ENCODE measurements around the gene FDXR. TPM values are rescaled to one million over a fixed set of nuclear protein-coding genes. Genes with fewer than 3 reads are reported as not detected.
"Not testable (repeated sequence)": the region's sequence is repeated elsewhere in the genome, so short reads cannot be mapped to it uniquely, and the experiment has no call there.

FDXR gene
- total RNA-seq, 2 donors from 2014 or later = 13.0 to 17.0 TPM

DNA sequence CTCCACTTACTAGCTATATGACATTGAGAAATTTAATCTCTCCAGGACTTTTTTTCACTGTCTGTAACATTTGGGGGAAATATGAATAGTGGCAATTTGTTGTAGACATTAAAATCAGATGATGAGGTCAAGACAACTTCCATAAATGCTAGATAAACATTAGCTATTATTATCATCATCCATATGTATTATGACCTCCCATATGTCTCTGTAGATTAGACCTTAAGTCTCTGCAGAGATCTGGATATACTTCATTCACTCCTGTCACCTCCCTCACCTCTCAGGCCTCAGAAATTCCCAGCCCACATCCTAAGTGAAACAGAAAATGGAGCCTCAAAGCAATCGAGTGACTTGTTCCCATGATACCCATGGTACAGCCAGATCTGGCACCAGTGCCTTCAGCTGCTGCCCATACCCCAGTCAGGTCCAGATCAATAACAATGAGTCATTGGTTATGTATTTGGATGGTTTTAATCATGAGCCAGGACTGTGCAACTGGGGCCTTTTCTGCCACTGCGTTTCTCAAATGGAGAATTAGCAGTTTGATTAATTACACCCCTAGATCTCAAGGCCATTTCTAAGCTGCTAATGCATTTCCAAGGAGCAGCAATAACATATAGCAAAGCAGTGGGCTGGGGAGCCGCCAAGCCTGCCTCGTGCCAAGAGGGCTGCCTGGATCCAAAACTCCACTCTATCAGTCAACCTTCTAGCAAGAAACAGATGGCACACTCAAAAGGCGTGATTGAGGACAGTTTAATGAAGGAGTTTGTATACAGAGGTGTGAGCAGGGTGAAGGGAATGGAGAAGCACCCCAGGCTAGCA, 2.6 kb upstream of the FDXR start:
- intact Hi-C loops (cut with DNase I, micrococcal nuclease) = no loop called here
- DNase-seq (no peak), ATAC-seq (no peak)

GRCh38 chr17:74874615-74875037, 1.8 kb upstream of the FDXR start:
- intact Hi-C loops (cut with DNase I, micrococcal nuclease) = loop anchor here in 1 of 2 donors (5.0 kb wide), 1 partner anchor 132 kb away; no protein-coding TSS in a partner anchor
- ATAC-seq (no peak), DNase-seq (no peak)

- DNase-seq (no peak), ATAC-seq (no peak)
- intact Hi-C loops (cut with DNase I, micrococcal nuclease) = loop anchor here in 1 of 2 donors (5.0 kb wide), 1 partner anchor 132 kb away; no protein-coding TSS in a partner anchor
Observed at GRCh38 chr17:74873874-74874614, 1.2 kb upstream of the FDXR start.

DNA sequence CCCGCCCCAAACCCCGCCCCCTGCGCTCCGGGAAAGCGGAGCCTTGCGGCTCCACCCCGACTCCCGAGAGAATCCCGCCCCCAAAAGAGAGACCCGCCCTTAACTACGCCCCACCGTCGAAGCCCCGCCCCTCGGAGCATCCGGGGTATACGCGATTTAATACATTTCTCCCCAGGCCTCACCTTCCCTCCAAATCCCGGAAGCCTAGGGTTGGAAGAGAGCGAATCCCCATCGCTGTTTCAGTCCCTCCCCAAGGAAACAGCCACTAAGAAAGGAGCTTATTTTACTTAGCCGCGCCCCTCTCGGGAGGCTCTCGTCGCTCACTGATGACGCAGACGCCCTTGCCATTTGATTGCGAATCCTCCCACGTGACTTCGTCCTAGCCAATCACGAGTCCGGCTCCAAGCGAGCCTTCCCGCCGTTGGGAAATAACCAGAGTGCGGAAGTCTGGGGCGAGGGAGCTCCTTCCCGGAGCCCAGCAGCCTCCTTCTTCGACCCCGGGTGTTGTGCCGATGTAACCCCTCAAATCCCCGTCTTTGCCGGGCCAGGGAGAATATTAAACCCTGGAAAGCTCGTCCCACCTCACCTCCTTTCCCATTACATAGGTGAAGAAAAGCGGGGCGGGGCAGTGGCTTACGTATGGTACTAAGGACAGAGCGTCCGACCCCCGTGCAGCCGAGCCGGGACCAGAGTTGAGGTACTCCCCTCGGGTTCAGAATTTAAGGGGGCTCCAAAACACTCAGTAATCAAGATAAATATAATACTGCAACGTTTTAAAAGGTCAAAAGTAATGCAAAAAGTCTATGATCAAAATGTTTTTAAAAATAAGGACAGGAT, 461 bp upstream of the FDXR start:
- ATAC-seq = peak; percentile 90
- intact Hi-C loops (cut with DNase I, micrococcal nuclease) = loop anchor here in 1 of 2 donors (5.0 kb wide), 1 partner anchor 131 kb away; no protein-coding TSS in a partner anchor
- DNase-seq = peak; percentile 100

GRCh38 chr17:74871356-74872076, 1.3 kb downstream of the FDXR start:
- DNase-seq (no peak), ATAC-seq (no peak)
- intact Hi-C loops (cut with DNase I, micrococcal nuclease) = loop anchor here in 1 of 2 donors (5.0 kb wide), 1 partner anchor 129 kb away; no protein-coding TSS in a partner anchor

GRCh38 chr17:74870512-74870911, 2.3 kb downstream of the FDXR start:
- no peak for ATAC-seq
- intact Hi-C loops (cut with DNase I, micrococcal nuclease) = loop anchor here in 1 of 2 donors (5.0 kb wide), 1 partner anchor 128 kb away; no protein-coding TSS in a partner anchor
- DNase-seq = no peak

DNA sequence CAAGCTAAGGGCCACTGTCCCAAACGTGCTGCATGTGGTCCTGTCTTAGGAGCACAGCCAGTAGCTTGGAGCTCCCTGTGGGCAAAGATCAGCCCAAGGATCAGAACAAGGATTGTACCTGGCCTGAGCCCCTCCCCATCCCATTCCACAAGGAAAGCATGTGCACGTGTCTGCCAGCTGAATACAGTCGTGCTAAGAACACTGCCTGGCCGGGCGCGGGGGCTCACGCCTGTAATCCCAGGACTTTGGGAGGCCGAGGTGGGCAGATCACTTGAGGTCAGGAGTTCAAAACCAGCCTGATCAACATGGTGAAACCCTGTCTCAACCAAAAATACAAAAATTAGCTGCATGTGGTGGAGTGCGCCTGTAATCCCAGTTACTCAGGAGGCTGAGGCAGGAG, 2.8 kb downstream of the FDXR start:
- ATAC-seq, DNase-seq: not testable (repeated sequence)
- intact Hi-C loops (cut with DNase I, micrococcal nuclease) = loop anchor here in 1 of 2 donors (5.0 kb wide), 1 partner anchor 128 kb away; no protein-coding TSS in a partner anchor

DNA sequence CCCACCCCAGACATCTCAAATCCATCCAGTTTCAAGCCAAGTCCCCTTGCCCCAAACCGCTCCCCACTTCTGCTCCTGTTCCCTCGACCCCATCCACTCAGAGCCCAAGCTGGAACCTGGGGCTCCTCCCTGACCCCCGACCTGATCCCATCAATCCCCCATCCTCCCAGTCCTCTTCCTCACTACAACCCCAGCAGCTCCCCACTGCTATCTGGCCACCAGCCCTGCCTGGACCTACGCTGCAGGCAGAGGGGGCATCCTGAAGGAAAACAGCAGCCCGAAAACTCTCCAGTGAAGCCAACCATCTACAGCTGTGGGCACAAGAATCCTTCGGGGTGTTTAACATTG, 3.9 kb downstream of the FDXR start:
- intact Hi-C loops (cut with DNase I, micrococcal nuclease) = loop anchor here in 1 of 2 donors (5.0 to 10.0 kb wide), 2 partner anchors 74 to 122 kb away; partner anchors contain the start of gene NHERF1
- DNase-seq = peak in 1 of 2 donors; percentile 2
- no peak for ATAC-seq

GRCh38 chr17:74868251-74868907, 4.4 kb downstream of the FDXR start:
- no peak for ATAC-seq
- no peak for DNase-seq
- intact Hi-C loops (cut with DNase I, micrococcal nuclease) = loop anchor here in 1 of 2 donors (5.0 to 10.0 kb wide), 2 partner anchors 74 to 121 kb away; partner anchors contain the start of gene NHERF1

GRCh38 chr17:74866198-74866835, 6.5 kb downstream of the FDXR start:
- ATAC-seq (no peak), DNase-seq (no peak)
- intact Hi-C loops (cut with DNase I, micrococcal nuclease) = loop anchor here in 1 of 2 donors (5.0 to 10.0 kb wide), 2 partner anchors 72 to 119 kb away; partner anchors contain the start of gene NHERF1

DNA sequence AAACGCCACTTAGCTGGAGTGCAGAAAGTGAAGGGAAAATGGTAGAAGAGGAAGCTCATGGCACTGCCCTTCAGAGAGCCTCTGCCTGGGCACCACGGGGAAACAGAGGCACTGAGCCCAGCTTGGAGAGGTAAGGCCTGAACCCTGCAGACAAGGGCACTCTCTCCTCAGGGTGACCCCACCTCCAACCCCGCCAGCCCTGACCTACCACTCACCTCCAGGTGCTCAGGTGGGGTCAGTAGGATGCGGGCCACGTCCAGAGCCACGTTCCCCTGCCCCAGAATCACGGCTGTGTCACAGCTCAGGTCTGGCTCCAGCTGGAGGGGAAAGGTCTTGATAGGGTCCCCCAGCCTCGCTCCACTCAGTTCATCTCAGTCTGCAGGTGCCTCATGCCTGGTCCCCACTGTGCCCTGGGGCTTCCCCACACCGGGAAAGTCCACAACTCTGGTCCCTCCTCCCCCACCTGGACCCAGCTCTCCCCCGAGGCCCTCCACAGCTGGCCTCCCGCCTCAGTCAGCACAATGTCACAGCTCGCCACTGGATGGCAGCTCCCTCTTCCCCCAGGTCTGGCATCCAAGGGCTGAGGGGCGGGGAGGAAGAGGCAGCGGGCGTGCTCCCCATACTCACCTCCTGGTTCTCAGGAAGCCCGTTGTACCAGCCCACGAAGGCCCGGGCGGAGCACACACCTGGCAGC, 7.1 kb downstream of the FDXR start:
- no peak for DNase-seq
- intact Hi-C loops (cut with DNase I, micrococcal nuclease) = loop anchor here in 1 of 2 donors (5.0 to 10.0 kb wide), 2 partner anchors 71 to 118 kb away; partner anchors contain the start of gene NHERF1
- ATAC-seq = no peak

GRCh38 chr17:74864866-74865395, 7.9 kb downstream of the FDXR start:
- intact Hi-C loops (cut with DNase I, micrococcal nuclease) = loop anchor here (5.0 to 10.0 kb wide), 3 partner anchors 70 to 118 kb away; partner anchors contain the start of gene NHERF1 (in 1 of the 2)
- ATAC-seq (peak; percentile 58), DNase-seq (peak in 1 of 2 donors; percentile 81)

DNA sequence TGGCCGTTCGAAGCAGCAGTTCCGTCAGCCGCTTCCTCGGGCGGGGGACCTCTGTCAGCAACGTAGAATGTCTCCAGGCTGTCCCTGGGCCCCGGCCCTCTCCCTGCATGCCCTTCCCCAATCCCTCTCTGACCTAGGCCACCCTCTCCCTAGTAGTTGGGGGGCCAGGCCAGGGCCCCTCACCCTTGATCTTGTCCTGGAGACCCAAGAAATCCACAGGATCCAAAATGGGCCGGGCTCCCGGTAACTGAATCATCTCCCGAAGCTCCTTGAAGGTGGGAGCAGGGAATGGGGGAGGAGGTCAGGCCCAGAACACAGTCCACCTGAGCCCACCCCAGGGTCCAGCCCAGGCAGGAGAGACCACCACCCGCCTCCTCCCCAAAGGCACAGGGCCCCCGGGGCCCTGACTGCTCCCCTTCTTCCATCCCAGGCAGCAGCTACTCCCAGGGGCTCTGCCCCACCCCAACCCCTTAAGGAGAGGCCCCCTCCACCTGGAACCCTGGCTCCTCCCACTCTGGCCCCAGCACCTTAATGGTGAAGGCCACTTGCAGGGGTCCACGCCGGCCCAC, 8.4 kb downstream of the FDXR start:
- no peak for ATAC-seq
- DNase-seq = no peak
- intact Hi-C loops (cut with DNase I, micrococcal nuclease) = loop anchor here (5.0 to 10.0 kb wide), 2 partner anchors 70 to 72 kb away; no protein-coding TSS in a partner anchor

DNA sequence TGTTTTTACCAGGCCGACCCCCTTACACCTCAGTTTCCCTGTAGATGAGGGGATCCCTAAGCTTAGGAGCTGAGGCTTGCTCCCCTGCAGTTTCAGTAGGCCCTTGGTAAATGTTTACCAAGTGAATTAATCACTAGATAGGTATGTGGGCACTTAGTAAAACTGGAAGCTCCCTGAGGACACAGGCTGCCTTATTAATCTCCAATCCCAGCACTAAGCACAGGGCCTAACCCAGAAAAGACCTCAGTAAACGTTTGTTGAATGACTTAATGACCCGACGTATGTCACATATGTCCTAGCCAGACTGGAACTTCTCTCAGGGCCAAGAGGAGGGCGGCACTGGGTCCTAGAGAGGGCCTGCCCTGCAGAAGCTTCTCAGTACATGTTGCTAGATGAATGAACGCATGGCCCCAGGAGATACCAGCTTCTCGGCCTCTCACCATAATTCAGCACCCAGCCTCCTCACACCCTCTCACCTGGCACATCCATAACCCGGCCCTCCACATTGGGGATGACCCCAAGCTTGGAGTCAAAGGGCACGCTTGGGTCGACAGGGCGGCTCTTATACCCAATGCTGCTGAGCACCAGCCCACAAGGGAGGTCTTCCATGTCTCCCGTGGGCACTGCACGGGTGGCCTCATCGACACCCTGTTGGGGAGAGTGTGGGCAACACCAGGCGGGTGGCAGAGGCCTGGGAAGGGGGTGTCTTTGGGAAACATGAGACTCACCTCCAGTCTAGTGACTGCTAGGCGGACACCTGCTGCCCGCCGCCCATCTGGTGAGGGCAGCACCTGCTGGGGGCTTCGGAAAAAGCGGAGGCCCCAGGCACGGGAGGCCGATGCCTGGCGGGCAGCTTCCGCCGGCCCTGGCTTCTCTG, 9.1 kb downstream of the FDXR start:
- intact Hi-C loops (cut with DNase I, micrococcal nuclease) = loop anchor here (5.0 to 10.0 kb wide), 2 partner anchors 69 to 71 kb away; no protein-coding TSS in a partner anchor
- DNase-seq (no peak), ATAC-seq (no peak)
